Activated CD4-positive, CD25-positive, alpha-beta regulatory T cell treated with anti-CD3 and anti-CD28 coated beads, Interleukin-2, amount 50 U/mL, for 16 hours (primary cell): ENCODE measurements around the gene AP2A1.

Experiments
- DNase-seq: peaks from one replicate; pipeline ENCODE4 v3.0.0-alpha.2; 2020; ENCODE audit warnings: low read depth, low spot score

AP2A1 gene

DNA sequence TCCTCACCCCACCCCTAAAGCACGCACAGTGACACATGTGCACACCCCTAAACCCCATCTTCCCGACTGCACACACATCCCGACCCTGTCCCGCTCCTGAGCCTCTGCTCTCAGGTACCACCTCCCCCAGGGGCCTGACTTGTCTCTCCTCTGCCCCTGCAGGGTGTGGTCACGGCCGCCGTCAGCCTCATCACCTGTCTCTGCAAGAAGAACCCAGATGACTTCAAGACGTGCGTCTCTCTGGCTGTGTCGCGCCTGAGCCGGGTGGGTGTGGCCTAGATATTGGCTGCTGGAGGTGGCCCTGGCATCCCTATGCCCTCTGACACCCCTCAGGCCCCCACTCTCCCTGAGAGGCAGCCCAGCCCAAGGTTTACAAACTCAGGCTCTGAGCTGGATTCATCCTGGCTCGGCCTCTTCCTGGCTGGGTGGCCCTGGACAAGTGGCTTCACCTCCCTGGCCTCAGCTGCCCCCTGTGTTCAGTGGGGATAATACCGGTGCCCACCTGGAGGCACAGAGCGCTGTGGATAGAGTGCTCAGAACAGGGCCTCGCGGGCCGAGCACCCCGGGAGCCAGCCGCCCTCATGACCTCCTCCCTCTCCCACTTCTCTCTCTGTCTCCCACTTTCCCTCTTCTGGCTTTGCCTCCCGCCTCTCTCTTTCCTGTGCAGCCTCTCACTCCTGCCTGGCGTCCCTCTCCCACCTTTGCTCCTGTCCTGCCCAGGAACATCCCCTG, 26.2 kb downstream of the AP2A1 start:
- DNase-seq = no peak

DNA sequence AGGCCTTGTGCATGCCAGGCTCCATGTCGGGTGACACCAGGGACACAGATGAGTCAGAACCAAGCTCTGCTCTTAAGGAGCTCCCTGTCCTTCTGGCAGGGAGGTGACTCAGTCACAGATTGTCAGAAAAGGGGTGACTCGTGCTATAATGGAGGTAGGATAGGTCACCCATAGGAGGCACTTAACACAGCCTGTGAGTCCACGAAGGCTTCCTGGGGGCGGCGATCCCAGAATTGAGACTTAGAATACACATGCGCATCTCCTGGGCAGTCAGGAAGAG, 26.7 kb downstream of the AP2A1 start:
- no peak for DNase-seq

DNA sequence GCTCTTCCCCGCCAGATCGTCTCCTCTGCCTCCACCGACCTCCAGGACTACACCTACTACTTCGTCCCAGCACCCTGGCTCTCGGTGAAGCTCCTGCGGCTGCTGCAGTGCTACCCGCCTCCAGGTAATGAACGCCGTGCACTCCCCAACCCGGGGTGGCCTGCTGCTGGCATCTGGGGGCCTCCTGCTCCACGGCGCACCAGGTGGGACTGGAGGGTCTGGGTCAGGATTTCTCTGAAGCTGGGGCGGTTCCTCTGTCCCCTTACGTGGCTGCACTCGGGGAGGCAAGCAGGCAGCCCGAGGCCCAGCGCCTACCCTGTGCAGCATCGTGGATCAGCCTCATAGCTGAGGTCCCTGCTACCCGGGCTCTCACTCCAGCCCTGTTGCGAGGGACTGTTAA, 28.8 kb downstream of the AP2A1 start:
- no peak for DNase-seq

DNA sequence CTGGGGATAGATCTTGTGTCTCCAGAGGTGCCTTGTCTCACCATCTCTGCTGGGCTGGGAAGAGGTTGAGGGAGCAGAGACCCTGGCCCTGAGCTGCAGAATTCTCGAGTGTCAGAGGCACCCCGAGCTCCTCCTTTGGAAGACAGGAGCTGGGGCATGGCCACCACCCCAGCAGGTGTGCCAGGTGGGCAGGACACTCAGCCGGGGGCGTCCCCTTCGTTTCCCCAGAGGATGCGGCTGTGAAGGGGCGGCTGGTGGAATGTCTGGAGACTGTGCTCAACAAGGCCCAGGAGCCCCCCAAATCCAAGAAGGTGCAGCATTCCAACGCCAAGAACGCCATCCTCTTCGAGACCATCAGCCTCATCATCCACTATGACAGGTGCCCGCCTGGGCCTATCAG, 31.8 kb downstream of the AP2A1 start:
- no peak for DNase-seq

- no peak for DNase-seq
Observed at GRCh38 chr19:49799271-49799797, 32.5 kb downstream of the AP2A1 start.

GRCh38 chr19:49799798-49800376, 33.1 kb downstream of the AP2A1 start:
- DNase-seq = no peak

GRCh38 chr19:49800771-49801170, 34.0 kb downstream of the AP2A1 start:
- DNase-seq = no peak

DNA sequence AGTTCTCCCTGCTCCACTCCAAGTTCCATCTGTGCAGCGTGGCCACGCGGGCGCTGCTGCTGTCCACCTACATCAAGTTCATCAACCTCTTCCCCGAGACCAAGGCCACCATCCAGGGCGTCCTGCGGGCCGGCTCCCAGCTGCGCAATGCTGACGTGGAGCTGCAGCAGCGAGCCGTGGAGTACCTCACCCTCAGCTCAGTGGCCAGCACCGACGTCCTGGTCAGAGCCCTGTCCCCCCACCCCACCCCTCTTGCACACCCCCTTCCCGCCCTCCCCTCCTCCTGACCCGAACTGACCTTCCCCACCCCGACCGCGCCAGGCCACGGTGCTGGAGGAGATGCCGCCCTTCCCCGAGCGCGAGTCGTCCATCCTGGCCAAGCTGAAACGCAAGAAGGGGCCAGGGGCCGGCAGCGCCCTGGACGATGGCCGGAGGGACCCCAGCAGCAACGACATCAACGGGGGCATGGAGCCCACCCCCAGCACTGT, 34.6 kb downstream of the AP2A1 start:
- no peak for DNase-seq

DNA sequence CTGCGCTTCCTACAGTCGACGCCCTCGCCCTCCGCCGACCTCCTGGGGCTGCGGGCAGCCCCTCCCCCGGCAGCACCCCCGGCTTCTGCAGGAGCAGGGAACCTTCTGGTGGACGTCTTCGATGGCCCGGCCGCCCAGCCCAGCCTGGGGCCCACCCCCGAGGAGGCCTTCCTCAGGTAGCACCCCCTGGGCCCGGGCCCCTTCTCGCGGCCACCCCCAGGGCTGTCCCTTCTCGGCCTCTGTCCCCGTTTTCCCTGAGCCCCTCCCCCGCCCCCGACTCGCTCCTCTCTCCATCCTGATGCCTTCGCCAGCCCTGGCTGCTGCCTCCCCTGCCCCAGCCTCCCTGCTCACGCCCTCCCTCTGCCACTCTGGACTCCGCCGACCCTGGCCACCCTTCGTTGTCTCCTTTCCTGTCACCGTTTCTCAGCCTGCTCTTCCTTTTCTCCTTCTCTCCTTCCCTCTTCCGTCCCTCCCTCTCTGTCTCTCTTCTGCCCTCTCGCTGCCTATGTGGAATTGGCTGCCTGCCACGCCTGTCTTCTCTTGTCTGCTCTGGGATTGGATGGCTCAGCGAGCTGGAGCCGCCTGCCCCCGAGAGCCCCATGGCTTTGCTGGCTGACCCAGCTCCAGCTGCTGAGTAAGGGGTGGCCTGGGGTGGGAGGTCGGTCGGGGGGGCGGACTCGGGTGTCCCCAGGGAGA, 35.3 kb downstream of the AP2A1 start:
- no peak for DNase-seq

DNA sequence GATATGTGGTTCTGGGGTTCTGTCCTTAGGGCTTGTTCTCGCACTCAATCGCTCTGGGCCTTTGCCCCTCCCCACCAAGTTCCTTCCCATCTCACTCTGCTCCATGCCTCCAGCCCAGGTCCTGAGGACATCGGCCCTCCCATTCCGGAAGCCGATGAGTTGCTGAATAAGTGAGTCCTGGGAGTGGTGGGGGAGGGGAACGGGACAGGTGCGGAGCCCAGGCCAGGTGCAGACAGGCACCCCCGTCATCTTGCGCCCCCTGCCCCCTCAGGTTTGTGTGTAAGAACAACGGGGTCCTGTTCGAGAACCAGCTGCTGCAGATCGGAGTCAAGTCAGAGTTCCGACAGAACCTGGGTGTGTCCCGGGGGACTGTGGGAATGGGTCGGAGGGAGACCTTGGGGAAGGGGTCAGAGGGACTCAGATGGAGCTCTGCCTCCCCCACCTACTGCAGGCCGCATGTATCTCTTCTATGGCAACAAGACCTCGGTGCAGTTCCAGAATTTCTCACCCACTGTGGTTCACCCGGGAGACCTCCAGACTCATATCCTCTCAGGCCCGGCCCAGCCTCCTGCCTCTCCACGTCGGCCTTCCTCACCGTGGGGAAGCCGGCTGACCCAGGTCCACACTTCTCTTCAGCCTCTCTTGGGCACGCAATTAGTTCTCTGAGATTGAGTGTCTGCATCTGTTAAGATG, 36.2 kb downstream of the AP2A1 start:
- DNase-seq = no peak

DNA sequence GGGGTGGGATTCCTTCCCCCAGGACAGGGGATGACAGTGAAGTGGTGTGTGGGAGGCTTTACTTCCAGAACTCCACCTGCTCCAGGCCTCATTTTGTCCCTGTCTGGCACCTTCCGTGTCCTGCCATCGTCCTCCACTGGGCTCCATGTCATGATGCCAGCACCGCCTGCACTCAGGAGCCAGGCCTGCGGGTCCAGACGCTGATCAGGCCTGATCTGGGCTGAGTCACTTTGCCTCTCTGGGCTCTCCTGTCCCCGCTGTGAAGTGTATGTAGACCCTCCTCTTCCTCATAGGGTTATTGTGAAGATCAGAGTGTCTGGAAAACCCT, 36.7 kb downstream of the AP2A1 start:
- no peak for DNase-seq

GRCh38 chr19:49805822-49806619, 39.2 kb downstream of the AP2A1 start:
- no peak for DNase-seq

GRCh38 chr19:49806620-49806959, 39.8 kb downstream of the AP2A1 start:
- DNase-seq = no peak

- no peak for DNase-seq
Observed at GRCh38 chr19:49807058-49807903, 40.5 kb downstream of the AP2A1 start.

GRCh38 chr19:49807904-49808675, 41.3 kb downstream of the AP2A1 start:
- DNase-seq = no peak

GRCh38 chr19:49808711-49809159, 41.9 kb downstream of the AP2A1 start:
- DNase-seq = peak; percentile 66

DNA sequence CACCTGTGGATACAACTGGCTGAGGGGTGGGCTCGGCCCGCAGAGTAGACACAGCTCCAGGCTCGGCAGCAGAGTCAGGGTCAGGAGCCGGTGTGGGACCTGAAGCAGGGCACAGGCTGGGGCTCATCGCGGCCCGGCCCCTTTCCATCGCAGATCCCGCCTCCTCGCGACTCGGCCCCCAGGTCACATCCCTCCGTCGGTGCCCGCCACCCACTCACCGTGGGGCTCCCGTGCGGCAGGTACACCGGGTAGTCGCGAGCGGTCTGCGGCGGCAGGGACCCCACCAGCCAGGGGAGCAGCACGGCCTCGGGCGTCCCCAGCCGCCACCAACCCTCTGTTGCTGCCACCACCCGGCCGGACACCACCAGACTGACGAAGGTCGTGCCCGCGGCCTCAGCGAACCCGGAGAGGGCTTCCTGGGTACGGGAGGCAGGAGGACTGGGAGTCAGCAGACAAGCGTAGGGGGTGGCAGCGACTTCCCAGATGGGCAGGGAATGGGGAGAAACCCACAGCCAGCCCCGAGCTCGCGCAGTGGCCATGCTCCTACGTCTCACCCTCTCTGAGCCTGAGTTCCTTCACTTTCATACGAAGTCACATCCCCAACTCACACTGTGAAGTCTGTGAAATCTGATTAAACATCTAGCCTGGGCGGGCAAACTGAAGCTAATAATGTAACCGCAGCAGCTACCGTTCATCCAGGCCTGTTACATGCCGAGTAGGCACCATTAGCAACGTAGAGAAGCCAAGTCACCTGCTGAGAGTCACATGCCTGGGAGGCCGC, 42.5 kb downstream of the AP2A1 start:
- DNase-seq = peak; percentile 22

GRCh38 chr19:49809941-49810389, 43.2 kb downstream of the AP2A1 start:
- DNase-seq = no peak

DNA sequence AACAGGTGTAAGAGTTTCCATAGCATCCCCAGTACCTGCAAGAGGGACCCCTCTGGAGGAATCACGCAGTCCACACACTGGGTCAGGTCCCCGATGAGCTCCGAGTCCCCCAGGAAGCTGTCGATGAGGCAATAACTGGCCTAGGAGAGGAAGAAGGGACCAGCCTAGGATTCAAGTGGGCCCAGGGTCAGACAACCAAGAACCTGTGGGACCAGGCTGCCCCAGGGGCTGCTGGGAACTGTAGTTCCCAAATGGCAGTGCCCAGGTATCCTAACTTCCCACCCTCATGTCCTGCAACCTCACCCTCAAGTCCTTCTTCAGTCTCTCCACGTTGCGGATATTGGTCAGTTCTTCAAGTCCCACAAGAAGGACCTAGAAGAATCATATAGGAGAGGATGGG, 44.5 kb downstream of the AP2A1 start:
- no peak for DNase-seq
